ENCODE data around the gene ZFAND3.

GRCh38 chr6:38182426-38182825, 362.9 kb downstream of the ZFAND3 start:
- TF ChIP-seq CTCF (IDR thresholded peaks at IDR 0.05 in 8 of 11, conservative IDR thresholded peaks at IDR 0.05 in 3 of 11), result no peak
- no peak for TF ChIP-seq POLR2A (IDR thresholded peaks at IDR 0.05)
- peak in 1 of 3 donors; percentile 33 for TF ChIP-seq POLR2AphosphoS5 (IDR thresholded peaks at IDR 0.05)

Measured in spleen (tissue), 7 donors.